GM12878 (cell line): ENCODE data around the gene USP36.
A peak's percentile ranks its signal among the peaks of the same experiment; 100 is the strongest.

Source experiments
- CEBPB ChIP-seq, 2 experiments: fragments of 150-350 bp in 1 of 2; IDR thresholded peaks; 2 replicates each; pipeline ENCODE4 v1.6.1; 2012 to 2014; ENCODE audit warnings: low read depth in 2 of 2, low read length in 2 of 2, borderline replicate concordance in 1 of 2, inconsistent platforms in 1 of 2
- CREB1 ChIP-seq: IDR thresholded peaks from 2 replicates; pipeline ENCODE4 v1.6.1; 2012; ENCODE audit warnings: low read depth, mild to moderate bottlenecking, inconsistent platforms
- EP300 ChIP-seq, 2 experiments: fragments of 150-350 bp in 1 of 2; IDR thresholded peaks; 2 replicates each; pipeline ENCODE4 v1.6.1; 2011 to 2012; ENCODE audit warnings: low read depth in 2 of 2, low read length in 2 of 2, borderline replicate concordance in 1 of 2, improper control_type of control experiment in 1 of 2, inconsistent platforms in 1 of 2; ENCODE audit not compliant: control insufficient read depth in 1 of 2
- FOS ChIP-seq: IDR thresholded peaks from 3 replicates; pipeline ENCODE4 v1.6.1; 2011; ENCODE audit warnings: borderline replicate concordance; ENCODE audit not compliant: insufficient read length; ENCODE audit errors: extremely low read depth
- GABPA ChIP-seq: IDR thresholded peaks from 2 replicates; pipeline ENCODE4 v1.6.1; 2014; ENCODE audit warnings: antibody characterized with exemption, low read depth, mild to moderate bottlenecking, inconsistent platforms
- JUND ChIP-seq: IDR thresholded peaks from 2 replicates; pipeline ENCODE4 v1.6.1; 2012; ENCODE audit warnings: low read depth, mild to moderate bottlenecking, low read length, improper control_type of control experiment, moderate library complexity
- NFXL1 ChIP-seq: fragments of 450-650 bp; IDR thresholded peaks from 2 replicates; pipeline ENCODE4 v1.6.1; 2017; ENCODE audit warnings: antibody characterized with exemption, mild to moderate bottlenecking, borderline replicate concordance
- POLR2A ChIP-seq: IDR thresholded peaks from 2 replicates; pipeline ENCODE4 v1.6.1; 2011; ENCODE audit warnings: low read depth, mild to moderate bottlenecking, low read length
- POLR2AphosphoS5 ChIP-seq: IDR thresholded peaks from 2 replicates; pipeline ENCODE4 v1.6.1; 2011; ENCODE audit warnings: mild to moderate bottlenecking, low read length, inconsistent platforms
- RFX5 ChIP-seq: IDR thresholded peaks from 2 replicates; pipeline ENCODE4 v1.6.1; 2011; ENCODE audit warnings: low read depth, low read length, improper control_type of control experiment
- TF ChIP-seq, protein P1 (sequence below), 3 experiments: IDR thresholded peaks in 2 of 3; conservative IDR thresholded peaks in 1 of 3; 2 replicates each; pipeline ENCODE4 v1.5.1; 2011; ENCODE audit warnings: low read depth in 3 of 3, low read length in 3 of 3, mild to moderate bottlenecking in 3 of 3, control low read depth in 2 of 3, moderate library complexity in 2 of 3, inconsistent platforms in 1 of 3, mixed read lengths in 1 of 3; ENCODE audit not compliant: control insufficient read depth in 2 of 3, insufficient read depth in 1 of 3; ENCODE audit errors: extremely low read depth in 1 of 3
- TF ChIP-seq, protein P2 (sequence below): fragments of 450-650 bp; IDR thresholded peaks from 2 replicates; pipeline ENCODE4 v1.6.1; 2018; ENCODE audit warnings: mild to moderate bottlenecking, low read depth, moderate library complexity; ENCODE audit not compliant: partially characterized antibody
- TF ChIP-seq, protein P3 (sequence below): IDR thresholded peaks from 2 replicates; pipeline ENCODE4 v1.6.1; 2012; ENCODE audit warnings: low read length, inconsistent platforms
- TF ChIP-seq, protein P4 (sequence below): IDR thresholded peaks from 2 replicates; pipeline ENCODE4 v1.6.1; 2012; ENCODE audit warnings: mild to moderate bottlenecking, low read depth, low read length

GRCh38 chr17:78842881-78843565 lies 2.4 kb upstream of the USP36 start:
- no peak for TF ChIP-seq GABPA
- TF ChIP-seq FOS: no peak
- no peak for TF ChIP-seq POLR2AphosphoS5
- TF ChIP-seq NFXL1: no peak
- TF ChIP-seq EP300 (IDR thresholded peaks at IDR 0.05; ENCODE audit: borderline replicate concordance in 1 of 2, control insufficient read depth in 1 of 2, low read depth in 2 of 2, low read length in 2 of 2): no peak
- no peak for TF ChIP-seq CEBPB (IDR thresholded peaks at IDR 0.05; ENCODE audit: borderline replicate concordance in 1 of 2, low read depth in 2 of 2, low read length in 2 of 2)
- TF ChIP-seq, protein P1, sequence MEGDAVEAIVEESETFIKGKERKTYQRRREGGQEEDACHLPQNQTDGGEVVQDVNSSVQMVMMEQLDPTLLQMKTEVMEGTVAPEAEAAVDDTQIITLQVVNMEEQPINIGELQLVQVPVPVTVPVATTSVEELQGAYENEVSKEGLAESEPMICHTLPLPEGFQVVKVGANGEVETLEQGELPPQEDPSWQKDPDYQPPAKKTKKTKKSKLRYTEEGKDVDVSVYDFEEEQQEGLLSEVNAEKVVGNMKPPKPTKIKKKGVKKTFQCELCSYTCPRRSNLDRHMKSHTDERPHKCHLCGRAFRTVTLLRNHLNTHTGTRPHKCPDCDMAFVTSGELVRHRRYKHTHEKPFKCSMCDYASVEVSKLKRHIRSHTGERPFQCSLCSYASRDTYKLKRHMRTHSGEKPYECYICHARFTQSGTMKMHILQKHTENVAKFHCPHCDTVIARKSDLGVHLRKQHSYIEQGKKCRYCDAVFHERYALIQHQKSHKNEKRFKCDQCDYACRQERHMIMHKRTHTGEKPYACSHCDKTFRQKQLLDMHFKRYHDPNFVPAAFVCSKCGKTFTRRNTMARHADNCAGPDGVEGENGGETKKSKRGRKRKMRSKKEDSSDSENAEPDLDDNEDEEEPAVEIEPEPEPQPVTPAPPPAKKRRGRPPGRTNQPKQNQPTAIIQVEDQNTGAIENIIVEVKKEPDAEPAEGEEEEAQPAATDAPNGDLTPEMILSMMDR (IDR thresholded peaks at IDR 0.05 in 2 of 3, conservative IDR thresholded peaks at IDR 0.05 in 1 of 3; ENCODE audit: control insufficient read depth in 2 of 3, extremely low read depth in 1 of 3, insufficient read depth in 1 of 3, low read depth in 3 of 3, low read length in 3 of 3): peak; percentile 76 to 90 (median 78)
- TF ChIP-seq, protein P2, sequence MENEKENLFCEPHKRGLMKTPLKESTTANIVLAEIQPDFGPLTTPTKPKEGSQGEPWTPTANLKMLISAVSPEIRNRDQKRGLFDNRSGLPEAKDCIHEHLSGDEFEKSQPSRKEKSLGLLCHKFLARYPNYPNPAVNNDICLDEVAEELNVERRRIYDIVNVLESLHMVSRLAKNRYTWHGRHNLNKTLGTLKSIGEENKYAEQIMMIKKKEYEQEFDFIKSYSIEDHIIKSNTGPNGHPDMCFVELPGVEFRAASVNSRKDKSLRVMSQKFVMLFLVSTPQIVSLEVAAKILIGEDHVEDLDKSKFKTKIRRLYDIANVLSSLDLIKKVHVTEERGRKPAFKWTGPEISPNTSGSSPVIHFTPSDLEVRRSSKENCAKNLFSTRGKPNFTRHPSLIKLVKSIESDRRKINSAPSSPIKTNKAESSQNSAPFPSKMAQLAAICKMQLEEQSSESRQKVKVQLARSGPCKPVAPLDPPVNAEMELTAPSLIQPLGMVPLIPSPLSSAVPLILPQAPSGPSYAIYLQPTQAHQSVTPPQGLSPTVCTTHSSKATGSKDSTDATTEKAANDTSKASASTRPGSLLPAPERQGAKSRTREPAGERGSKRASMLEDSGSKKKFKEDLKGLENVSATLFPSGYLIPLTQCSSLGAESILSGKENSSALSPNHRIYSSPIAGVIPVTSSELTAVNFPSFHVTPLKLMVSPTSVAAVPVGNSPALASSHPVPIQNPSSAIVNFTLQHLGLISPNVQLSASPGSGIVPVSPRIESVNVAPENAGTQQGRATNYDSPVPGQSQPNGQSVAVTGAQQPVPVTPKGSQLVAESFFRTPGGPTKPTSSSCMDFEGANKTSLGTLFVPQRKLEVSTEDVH: no peak
- no peak for TF ChIP-seq CREB1
- TF ChIP-seq POLR2A: no peak
- TF ChIP-seq JUND: no peak
- TF ChIP-seq, protein P3, sequence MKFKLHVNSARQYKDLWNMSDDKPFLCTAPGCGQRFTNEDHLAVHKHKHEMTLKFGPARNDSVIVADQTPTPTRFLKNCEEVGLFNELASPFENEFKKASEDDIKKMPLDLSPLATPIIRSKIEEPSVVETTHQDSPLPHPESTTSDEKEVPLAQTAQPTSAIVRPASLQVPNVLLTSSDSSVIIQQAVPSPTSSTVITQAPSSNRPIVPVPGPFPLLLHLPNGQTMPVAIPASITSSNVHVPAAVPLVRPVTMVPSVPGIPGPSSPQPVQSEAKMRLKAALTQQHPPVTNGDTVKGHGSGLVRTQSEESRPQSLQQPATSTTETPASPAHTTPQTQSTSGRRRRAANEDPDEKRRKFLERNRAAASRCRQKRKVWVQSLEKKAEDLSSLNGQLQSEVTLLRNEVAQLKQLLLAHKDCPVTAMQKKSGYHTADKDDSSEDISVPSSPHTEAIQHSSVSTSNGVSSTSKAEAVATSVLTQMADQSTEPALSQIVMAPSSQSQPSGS: no peak
- TF ChIP-seq, protein P4, sequence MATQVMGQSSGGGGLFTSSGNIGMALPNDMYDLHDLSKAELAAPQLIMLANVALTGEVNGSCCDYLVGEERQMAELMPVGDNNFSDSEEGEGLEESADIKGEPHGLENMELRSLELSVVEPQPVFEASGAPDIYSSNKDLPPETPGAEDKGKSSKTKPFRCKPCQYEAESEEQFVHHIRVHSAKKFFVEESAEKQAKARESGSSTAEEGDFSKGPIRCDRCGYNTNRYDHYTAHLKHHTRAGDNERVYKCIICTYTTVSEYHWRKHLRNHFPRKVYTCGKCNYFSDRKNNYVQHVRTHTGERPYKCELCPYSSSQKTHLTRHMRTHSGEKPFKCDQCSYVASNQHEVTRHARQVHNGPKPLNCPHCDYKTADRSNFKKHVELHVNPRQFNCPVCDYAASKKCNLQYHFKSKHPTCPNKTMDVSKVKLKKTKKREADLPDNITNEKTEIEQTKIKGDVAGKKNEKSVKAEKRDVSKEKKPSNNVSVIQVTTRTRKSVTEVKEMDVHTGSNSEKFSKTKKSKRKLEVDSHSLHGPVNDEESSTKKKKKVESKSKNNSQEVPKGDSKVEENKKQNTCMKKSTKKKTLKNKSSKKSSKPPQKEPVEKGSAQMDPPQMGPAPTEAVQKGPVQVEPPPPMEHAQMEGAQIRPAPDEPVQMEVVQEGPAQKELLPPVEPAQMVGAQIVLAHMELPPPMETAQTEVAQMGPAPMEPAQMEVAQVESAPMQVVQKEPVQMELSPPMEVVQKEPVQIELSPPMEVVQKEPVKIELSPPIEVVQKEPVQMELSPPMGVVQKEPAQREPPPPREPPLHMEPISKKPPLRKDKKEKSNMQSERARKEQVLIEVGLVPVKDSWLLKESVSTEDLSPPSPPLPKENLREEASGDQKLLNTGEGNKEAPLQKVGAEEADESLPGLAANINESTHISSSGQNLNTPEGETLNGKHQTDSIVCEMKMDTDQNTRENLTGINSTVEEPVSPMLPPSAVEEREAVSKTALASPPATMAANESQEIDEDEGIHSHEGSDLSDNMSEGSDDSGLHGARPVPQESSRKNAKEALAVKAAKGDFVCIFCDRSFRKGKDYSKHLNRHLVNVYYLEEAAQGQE: no peak
- TF ChIP-seq RFX5: no peak
